PFSK-1 (cell line): ENCODE data around the gene ACD.

Source experiments
- FOXP2 ChIP-seq: optimal IDR thresholded peaks from 2 replicates; pipeline ENCODE3; 2011; ENCODE audit warnings: borderline replicate concordance, control low read depth, inconsistent platforms; ENCODE audit not compliant: insufficient read depth; ENCODE audit errors: extremely low read length, extremely low read depth
- POLR2AphosphoS5 ChIP-seq: IDR thresholded peaks from 2 replicates; pipeline ENCODE4 v1.6.1; 2012; ENCODE audit warnings: low read depth, mild to moderate bottlenecking, control low read depth, low read length, moderate library complexity
- REST ChIP-seq, 2 experiments: IDR thresholded peaks; 2 replicates each; pipeline versions ENCODE4 v1.6.1 to v1.8.0; 2011 to 2012; ENCODE audit warnings: low read depth in 2 of 2, low read length in 2 of 2, control low read depth in 1 of 2, inconsistent platforms in 1 of 2, mild to moderate bottlenecking in 1 of 2, moderate library complexity in 1 of 2; ENCODE audit not compliant: insufficient read depth in 1 of 2
- TAF1 ChIP-seq: IDR thresholded peaks from 2 replicates; pipeline ENCODE4 v1.6.1; 2012; ENCODE audit warnings: low read length, control low read depth, borderline replicate concordance; ENCODE audit not compliant: insufficient read depth

- TF ChIP-seq REST (IDR thresholded peaks at IDR 0.05; ENCODE audit: insufficient read depth in 1 of 2, low read depth in 2 of 2, low read length in 2 of 2) (no peak), FOXP2 (no peak), TAF1 (no peak), POLR2AphosphoS5 (no peak)
Measured at GRCh38 chr16:67668495-67669157, 8.6 kb upstream of the ACD start.
